GM12875 (cell line): ENCODE data around the gene CACTIN.

Experiments used
- H3K4me3 ChIP-seq: one replicate; pipeline ENCODE4 v1.5.1; 2011; ENCODE audit warnings: low read depth, low read length, control low read depth
- TF ChIP-seq, protein P1 (sequence below): IDR thresholded peaks from 2 replicates; pipeline ENCODE4 v1.5.1; 2011; ENCODE audit warnings: low read depth, mild to moderate bottlenecking, control low read depth, inconsistent platforms, low read length, moderate library complexity, borderline replicate concordance; ENCODE audit not compliant: insufficient read depth

Gene CACTIN

DNA sequence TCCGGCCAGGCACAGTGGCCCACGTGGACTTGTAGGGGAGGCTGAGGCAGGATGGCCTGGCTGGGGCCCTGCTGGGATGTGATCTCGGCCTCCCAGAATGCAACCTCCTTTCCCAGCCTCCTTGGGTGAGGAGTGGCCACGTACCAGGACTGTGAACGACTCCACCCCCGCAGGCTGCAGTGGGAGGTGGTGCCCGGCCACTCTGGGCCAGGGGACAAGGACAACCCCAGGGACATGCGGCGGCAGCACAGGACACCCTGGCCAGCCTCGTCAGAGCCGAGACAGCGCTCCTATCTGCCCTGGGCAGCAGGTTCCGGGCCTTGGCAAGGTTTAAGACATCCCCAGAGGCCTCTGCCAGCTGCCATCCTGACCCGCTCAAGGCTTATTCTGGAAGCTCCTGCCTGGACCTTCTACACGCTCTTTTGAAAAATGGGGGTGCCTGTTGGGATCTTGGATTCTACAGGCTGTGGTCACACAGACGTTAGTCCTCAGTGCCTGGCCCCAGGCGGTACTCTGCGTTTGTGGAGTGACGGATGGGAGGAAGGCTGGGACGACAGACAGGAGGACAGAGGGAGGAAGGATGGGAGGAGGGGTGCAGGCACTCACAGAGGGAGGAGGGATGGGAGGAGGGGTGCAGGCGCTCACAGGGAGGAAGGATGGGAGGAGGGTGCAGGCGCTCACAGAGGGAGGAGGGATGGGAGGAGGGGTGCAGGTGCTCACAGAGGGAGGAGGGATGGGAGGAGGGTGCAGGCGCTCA, 19.9 kb upstream of the CACTIN start:
- no peak overlapping the region for H3K4me3 ChIP-seq
- TF ChIP-seq, protein P1, sequence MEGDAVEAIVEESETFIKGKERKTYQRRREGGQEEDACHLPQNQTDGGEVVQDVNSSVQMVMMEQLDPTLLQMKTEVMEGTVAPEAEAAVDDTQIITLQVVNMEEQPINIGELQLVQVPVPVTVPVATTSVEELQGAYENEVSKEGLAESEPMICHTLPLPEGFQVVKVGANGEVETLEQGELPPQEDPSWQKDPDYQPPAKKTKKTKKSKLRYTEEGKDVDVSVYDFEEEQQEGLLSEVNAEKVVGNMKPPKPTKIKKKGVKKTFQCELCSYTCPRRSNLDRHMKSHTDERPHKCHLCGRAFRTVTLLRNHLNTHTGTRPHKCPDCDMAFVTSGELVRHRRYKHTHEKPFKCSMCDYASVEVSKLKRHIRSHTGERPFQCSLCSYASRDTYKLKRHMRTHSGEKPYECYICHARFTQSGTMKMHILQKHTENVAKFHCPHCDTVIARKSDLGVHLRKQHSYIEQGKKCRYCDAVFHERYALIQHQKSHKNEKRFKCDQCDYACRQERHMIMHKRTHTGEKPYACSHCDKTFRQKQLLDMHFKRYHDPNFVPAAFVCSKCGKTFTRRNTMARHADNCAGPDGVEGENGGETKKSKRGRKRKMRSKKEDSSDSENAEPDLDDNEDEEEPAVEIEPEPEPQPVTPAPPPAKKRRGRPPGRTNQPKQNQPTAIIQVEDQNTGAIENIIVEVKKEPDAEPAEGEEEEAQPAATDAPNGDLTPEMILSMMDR = no peak

DNA sequence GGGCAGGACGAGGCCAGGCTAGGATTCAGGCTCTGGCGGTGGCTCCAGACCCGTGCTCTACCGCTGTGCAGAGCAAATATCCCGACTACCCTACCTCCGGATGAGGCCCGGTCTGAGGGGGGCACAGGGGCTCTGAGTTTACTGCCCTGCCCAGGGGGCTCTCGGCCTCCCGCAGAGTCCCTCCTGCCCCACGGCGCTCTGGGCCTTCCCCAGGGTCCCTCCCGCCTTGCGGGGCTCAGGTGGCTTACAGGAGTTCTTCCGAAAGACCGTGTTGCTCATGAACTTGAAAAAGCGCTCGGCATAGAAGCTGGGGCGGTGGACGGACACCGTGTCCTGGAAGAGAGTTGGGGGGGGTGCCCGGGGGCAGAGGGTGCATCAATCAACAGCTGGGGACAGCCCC, 19.1 kb upstream of the CACTIN start:
- TF ChIP-seq, protein P1 = no peak
- H3K4me3 ChIP-seq = no peak overlapping the region

DNA sequence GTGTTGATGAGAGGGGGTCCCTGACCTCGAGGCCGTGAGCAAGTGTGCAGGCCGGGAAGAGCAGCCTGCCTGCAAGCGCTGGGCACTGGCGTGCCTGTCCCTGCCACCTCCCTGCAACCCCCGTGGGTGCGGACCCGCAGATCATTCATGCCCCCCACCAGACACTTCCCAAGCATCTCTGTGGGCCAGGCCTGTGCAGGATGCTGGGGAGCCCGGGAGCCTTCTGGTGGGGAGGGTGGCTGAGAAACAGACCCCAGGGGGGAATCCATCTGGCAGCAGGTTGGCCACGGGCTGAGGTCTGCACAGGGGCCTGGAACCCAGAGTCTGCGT, 18.4 kb upstream of the CACTIN start:
- TF ChIP-seq, protein P1 = no peak
- H3K4me3 ChIP-seq = no peak overlapping the region

DNA sequence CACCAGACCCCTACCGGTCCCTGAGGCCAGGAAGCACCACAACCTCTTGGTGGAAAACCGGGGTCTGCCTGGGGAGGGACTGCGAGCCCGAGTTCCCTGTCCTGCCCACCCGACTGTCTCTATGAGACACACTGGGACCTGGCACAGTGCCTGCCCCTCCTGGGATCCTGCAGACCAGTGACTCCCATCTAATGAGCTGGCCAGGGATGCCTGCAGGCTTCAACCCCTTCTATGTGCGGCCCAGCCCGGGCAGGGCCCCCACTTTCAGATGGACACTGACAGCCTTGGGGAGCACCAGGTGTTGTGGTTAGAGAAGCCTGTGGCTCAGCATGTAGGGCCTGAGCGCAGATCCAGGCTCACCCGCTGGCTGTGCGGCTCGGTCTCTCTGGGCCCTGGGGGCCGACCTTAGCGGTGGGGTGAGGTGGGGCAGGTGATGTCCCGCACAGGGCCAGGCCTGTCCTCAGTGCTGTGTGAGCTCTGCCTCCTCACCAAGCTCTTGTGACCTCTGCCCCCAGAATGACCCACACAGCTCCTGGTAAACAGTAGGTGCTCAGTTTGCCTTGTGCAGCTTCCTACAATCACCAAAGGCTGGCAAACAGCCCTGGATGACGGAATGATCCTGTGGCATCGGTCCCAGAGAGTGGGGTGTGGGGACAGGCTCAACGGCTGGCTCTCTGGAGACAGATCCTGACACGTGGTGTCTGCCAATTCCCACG, 17.9 kb upstream of the CACTIN start:
- TF ChIP-seq, protein P1 = no peak
- H3K4me3 ChIP-seq = no peak overlapping the region

DNA sequence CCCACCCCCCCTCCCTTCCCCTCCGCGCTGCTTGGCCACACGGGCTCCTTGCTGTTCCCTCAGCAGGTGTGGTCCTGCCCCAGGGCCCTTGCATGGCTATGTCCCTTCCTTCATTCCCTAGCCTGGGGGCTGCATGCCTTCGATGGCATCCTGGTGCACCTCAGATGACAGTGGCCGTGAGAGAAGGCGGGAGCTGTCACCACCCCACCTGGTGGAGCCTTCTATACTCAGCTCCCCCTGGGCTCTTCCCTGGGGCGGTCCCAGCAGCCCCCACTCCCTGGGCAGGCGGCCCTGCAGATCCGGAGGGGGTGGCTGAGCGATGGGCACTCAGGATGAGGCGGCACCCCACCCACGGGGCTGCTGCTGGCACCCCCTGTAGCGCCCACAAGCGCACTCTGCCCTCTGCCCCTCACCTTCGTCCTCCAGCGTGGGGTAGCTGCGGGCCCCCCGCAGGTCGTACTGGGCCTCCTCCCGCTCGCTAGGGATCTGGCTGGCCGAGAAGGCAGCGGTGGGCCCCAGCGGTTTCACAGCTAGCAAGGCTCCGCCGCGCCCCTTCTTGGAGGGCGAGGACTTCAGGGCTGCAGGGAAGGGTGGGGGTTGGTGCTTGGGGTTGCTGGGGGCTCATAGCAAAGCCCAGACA, 17.2 kb upstream of the CACTIN start:
- H3K4me3 ChIP-seq = no peak overlapping the region
- TF ChIP-seq, protein P1 = no peak

DNA sequence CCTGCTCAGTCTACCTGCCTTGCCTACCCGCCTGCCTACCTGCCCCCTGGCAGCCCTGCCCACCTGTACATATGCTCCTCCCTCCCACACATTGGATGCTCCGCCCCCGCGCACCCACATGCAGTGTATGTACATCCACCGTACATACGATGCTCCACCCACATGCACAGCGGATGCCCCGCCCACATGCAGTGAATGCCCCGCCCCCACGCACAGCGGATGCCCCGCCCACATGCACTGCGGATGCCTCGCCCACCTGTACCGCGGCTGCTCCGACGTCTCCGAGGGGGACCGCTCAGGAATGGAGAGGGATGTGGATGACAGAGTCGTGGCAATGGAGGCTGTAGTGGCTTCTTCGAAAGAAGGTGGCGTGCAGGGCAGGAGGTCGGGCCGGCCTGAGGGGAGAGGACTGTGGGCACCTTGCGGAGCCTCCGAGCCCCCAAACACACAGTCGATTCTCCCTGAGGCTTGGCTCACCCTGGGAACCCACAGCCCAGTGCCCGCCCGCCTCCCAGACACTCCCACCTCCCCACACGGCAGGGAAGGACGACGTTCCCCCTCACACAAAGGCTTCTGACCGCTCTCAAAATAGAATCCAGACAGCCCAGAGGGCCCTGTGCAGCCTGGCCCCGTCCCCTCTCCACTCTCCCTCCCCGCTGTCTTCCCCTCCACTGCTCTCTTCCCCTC, 16.5 kb upstream of the CACTIN start:
- no peak overlapping the region for H3K4me3 ChIP-seq
- TF ChIP-seq, protein P1 = no peak

DNA sequence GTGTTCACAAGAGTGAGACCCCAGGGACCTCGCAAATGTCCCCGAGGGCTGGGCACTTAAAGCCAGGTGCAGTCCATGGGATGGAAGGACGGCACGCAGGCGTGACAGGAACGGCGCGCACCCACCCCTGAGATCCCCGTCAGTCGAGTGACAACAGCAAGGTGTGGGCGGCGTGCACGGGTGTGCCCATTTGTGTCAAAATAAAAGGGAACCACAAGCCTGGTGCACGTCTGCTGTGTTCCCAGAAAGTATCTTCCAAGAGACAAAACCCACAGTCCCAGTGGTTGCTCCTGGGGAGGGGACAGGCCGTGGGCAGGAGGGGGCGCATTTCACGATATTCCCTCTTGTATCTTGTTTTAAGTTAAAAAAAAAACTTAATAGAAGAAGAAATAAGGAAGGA, 15.7 kb upstream of the CACTIN start:
- TF ChIP-seq, protein P1 = no peak
- H3K4me3 ChIP-seq = no peak overlapping the region
